Medulla oblongata (tissue), 1 donor: ENCODE results near the gene SGSM1.
A peak's percentile ranks its signal among the peaks of the same experiment; 100 is the strongest.
"Not testable (repeated sequence)": the region's sequence is repeated elsewhere in the genome, so short reads cannot be mapped to it uniquely, and the experiment has no call there.

Experiments used
- DNase-seq: peaks from one replicate; pipeline ENCODE4 v3.0.0-alpha.2; 2015; ENCODE audit errors: extremely low spot score

The SGSM1 gene

DNA sequence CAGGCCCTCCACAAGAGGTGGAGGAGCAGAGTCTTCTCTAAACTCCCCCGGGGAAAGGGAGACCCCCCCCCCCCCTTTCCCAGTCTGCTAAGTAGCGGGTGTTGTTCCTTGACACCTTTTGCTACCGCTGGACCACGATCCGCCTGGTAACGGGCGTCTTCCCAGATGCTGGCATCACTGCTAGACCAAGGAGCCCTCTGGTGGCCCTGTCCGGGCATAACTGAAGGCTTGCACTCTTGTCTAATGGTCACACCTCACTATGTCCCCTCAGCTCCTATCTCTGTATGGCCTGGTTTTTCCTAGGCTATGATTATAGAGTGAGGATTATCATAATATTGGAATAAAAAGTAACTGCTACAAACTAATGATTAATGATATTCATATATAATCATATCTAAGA lies 31.5 kb downstream of the SGSM1 start:
- DNase-seq, result not testable (repeated sequence)

- no peak for DNase-seq
These were observed 35.2 kb downstream of the SGSM1 start for GRCh38 chr22:24841261-24841660.

DNA sequence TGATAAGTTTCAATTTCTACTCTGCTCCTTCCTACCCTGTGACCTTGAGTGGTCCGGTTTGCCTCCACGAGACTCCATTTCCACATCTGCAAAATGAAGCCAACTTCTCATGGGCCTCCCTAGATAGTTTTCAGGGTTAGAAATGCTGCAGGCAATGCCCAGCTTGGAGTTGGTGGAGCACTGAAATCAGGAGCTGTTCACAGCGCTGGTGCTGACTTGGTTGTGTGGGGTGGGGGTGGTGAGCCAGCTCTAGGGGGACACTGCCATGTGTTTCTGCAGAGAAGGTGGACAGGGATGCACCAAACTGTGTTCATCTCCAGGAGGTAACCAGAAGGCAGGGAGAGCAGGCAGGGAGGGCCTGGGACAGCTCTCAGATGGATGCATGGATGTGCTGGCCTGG lies 37.0 kb downstream of the SGSM1 start:
- DNase-seq, result no peak

DNA sequence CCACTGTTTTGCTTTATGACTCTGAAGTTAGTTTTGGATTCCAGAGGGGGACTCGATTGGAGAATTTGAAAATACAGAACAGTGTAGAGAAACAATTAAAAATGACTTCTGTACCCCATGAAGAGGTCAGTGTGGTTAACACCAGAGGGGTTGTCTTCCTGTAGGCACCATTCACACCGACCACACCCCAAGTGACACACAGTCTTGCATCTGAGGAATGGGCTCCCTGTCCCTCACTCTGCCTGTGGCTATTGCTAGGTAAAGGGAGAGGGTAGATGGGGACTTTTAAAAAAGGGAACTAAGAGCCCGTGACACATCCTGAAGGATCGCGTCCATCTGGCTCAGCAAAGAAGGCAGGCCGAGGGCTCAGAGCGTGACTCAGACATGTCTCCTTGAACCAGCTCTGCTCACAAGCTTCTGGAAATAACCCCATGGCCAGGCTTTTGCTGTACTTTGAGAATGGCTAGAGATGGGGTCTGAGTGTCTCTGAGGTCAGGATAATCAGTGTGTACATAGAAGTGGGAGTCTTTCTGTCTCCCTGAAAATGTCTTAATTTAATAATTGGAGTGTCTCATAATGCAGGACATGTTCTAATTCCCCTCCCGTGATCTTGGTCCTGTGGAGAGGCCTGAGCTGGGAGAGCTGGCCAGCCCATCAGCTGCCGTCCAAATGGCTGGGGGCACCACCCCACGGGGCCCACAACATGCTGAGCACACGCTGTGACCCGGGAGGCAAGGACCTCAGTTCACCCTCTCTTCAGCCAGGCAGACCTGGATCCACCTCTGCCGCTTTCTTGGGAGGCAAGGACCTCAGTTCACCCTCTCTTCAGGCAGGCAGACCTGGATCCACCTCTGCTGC lies 39.3 kb downstream of the SGSM1 start:
- DNase-seq, result peak; percentile 9

DNA sequence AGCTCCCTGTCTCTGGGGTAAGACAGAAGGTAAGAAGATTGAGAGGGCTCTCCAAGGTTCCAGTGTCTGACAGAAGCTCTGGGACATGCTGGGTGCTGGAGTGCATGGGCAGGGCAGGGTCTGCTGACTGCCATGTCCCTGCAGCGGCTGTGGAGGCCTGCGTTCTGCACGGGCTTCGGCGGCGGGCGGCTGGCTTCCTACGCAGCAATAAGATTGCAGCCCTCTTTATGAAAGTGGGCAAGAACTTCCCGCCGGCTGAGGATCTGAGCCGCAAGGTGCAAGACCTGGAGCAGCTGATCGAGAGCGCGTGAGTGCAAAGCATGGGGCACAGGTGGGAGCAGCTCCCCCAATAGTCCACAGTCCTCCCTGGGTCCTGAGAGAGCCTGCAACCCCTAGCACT lies 41.5 kb downstream of the SGSM1 start:
- DNase-seq, result no peak

- no peak for DNase-seq
These were observed 42.7 kb downstream of the SGSM1 start for GRCh38 chr22:24848559-24849168.

GRCh38 chr22:24855794-24856193 lies 49.8 kb downstream of the SGSM1 start:
- DNase-seq, result no peak

GRCh38 chr22:24857576-24857975 lies 51.6 kb downstream of the SGSM1 start:
- DNase-seq, result no peak

GRCh38 chr22:24859587-24859986 lies 53.6 kb downstream of the SGSM1 start:
- no peak for DNase-seq

GRCh38 chr22:24865508-24865907 lies 59.5 kb downstream of the SGSM1 start:
- no peak for DNase-seq

- no peak for DNase-seq
These were observed 61.5 kb downstream of the SGSM1 start for GRCh38 chr22:24867323-24868022.

GRCh38 chr22:24868979-24869378 lies 63.0 kb downstream of the SGSM1 start:
- DNase-seq, result no peak

DNA sequence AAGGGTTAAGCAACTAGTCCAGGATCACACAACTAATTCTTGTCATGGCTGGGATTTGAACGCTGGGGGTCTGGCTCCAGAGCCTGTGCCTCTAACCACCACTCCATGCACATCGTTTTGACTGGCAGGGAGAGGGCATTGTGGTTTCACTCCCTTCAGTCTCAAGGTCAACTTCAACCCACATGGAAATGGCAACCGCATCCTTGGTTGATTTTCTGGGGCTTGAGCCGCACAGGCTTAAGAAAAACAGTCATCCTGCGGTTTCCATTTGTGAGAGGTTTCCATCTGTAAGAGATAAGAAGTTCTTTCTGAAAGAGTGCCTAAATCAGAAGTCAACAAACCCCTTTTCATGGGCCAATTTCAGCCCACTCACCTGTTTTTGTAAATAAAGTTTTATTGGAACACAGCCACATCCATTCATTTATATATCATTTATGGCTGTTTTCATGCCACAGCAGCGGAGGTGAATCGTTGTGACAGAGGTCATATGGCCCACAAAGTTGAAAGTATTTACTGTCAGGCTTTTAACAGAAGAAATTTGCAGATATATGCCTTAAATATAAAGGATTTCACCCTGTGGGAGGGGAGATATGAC lies 65.7 kb downstream of the SGSM1 start:
- no peak for DNase-seq

DNA sequence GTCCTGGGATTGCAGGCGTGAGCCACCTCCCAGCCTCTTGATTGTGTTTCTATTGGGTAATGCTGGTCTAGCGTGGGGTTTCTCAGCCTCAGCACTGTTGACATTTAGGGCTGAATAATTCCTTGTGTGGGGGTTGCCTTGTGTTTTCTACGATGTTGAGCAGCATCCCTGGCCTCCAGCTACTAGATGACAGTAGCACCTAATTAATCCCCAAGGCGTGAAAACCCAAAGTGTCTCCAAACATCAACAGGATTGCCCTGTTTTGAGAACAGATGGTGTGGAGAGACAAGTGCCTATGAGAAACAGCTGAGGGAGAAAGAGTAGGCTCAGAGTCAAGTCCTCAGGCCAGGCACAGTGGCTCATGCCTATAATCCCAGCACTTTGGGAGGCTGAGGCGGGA lies 67.2 kb downstream of the SGSM1 start:
- DNase-seq, result no peak

DNA sequence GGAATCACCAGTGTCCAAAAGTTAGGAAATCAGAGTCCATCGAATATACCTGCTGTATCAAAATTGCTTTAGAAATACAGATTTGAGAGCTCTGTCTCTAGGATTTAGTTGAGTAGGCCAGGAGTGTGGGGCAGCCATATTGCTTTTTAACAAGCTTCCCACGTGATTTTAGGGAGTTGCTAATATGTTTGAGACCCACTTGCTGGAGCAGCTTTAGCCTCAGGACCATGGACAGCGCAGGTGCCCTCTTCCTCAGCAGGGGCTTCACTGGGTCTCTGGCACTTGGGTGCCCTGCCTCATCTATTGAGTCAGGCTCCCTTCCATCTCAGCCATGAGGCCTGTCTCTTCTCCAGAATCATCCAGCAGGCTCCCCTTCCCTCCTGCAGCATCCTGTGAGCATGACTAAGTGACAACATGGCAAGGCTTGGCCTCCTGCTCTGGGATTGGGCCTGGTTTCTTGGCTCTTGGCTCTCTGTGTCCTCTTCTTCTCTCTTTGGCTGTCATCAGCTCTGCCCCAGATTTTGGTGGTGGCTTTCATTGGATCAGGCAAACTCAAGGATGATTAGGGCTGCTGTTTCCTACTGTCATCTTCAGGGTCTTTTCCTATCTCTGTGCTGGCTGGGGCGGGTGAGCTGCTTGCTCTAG lies 70.0 kb downstream of the SGSM1 start:
- DNase-seq, result no peak

DNA sequence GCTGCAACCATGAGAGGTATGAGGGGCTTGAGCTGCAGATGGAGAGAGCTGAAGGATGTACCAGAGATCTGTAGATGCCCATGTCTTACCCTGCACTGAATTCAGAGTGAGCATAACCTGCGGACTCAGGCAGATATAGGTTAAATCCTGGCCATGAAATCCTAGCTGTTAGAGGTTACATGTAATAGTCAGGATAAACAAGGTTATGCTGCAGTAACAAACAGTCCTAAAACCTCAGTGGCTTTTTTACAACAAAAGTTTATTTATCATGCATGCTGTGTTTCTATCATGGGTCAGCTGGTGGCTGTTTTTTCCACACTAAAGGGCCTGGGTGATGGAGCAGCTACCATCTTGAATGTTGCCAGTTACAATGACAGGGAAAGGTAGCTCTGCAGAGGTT lies 70.7 kb downstream of the SGSM1 start:
- no peak for DNase-seq

DNA sequence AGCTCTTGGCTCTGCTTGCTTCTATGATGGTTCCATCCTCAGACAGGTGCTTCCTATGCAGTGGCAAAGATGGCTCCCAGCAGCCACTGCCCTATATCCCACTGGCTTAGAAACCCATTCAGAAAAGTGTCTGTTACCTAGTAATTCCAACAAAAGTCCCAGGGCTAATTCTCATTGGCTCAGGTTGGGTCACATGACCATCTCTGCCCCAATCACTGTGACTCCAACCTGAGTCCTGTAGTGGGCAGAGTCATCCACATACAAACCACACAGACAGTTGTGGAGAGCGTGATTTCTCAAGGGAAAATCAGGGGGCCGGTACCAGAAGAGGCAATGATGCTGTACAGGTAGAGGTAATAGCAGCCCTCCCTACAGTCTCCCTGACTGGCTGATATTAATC lies 73.0 kb downstream of the SGSM1 start:
- no peak for DNase-seq

- DNase-seq, result no peak
These were observed 77.4 kb downstream of the SGSM1 start for GRCh38 chr22:24883432-24883831.

DNA sequence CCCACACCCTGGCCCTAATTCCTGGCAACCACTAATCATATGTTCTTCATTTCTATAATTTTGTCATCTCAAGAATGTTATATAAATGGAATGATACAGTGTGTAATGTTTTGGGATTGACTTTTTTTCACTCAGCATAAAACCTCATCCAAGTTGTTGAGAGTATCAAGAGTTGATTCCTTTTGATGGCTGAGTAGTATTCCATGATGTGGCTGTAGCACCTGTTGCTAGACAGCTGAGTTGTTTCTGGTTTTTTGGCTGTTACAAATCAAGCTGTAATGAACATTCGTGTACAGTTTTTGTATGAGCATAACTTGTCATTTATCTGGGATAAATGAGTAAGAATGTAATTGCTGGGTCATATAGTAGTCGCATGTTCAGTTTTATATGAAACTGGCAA lies 81.2 kb downstream of the SGSM1 start:
- DNase-seq, result no peak

DNA sequence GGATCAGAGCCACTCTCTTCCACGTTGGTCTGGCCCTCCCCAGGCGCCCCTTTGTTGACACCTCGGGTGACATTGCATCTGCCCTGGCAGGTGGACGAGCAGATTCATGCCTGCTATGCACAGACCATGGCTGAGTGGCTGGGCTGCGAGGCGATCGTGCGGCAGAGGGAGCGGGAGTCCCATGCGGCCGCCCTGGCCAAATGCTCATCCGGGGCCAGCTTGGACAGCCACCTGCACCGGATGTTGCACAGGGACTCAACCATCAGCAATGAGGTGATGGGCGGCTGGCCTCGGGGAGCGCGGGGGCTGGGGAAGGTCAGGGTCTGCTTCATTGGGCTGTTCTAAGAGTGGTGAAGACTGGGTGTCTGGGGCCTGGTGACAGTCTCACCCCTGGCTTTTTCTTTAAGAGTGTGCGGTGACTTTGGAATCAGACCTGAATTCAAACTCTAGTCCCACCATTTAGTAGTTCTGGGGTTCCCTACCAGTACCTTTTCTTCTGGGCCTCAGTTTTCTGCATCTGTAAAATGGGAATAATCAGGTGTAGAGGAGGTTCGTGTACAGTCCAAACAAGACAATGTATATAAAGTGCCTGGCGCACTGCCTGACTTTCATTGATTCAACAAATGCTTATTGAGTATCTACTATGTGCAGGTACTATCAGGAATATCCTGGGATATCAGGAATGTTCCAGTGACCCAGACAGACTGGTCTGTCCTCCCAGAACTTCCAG lies 87.5 kb downstream of the SGSM1 start:
- DNase-seq, result no peak
